Astrocyte of the spinal cord (primary cell): ENCODE measurements around the gene GPR39.

Experiments
- DNase-seq: peaks from one replicate; pipeline ENCODE4 v3.0.0; 2011; ENCODE audit warnings: low read depth, low spot score
- H3K4me3 ChIP-seq: 2 replicates; pipeline ENCODE4 v1.5.1; 2011; ENCODE audit warnings: low read depth, mild to moderate bottlenecking, low read length, moderate library complexity
- in situ Hi-C: cut with HindIII; loops from 2 replicates; pipeline ENCODE4 v1.10.0; 2017; ENCODE audit warnings: low sequenced_read_pairs
- TF ChIP-seq, protein P1 (sequence below): IDR thresholded peaks from 2 replicates; pipeline ENCODE4 v1.5.1; 2012; ENCODE audit warnings: low read depth, mild to moderate bottlenecking, low read length, inconsistent platforms

GPR39 gene

DNA sequence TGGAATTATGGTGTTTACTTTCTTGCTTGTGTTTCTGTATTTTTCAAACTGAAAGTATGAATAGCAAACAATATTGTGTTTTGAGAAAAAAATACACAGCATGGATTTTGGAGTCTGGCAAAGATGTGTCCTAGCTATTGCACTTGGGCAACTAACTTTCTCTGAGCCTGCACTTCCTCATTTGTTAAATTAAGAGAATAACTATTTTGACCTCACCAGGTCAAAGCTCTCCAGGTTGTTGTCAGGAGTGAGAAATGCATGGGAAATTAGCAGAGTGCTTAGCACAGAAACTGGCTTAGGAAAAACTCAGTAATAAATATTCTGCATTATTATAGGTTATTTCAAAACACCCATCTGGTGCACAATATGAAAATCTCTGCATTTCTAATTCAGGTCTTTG is 225.2 kb downstream of the GPR39 start:
- TF ChIP-seq, protein P1, sequence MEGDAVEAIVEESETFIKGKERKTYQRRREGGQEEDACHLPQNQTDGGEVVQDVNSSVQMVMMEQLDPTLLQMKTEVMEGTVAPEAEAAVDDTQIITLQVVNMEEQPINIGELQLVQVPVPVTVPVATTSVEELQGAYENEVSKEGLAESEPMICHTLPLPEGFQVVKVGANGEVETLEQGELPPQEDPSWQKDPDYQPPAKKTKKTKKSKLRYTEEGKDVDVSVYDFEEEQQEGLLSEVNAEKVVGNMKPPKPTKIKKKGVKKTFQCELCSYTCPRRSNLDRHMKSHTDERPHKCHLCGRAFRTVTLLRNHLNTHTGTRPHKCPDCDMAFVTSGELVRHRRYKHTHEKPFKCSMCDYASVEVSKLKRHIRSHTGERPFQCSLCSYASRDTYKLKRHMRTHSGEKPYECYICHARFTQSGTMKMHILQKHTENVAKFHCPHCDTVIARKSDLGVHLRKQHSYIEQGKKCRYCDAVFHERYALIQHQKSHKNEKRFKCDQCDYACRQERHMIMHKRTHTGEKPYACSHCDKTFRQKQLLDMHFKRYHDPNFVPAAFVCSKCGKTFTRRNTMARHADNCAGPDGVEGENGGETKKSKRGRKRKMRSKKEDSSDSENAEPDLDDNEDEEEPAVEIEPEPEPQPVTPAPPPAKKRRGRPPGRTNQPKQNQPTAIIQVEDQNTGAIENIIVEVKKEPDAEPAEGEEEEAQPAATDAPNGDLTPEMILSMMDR = no peak
- no peak for DNase-seq
- in situ Hi-C loops = no loop called here
- no peak overlapping the region for H3K4me3 ChIP-seq

DNA sequence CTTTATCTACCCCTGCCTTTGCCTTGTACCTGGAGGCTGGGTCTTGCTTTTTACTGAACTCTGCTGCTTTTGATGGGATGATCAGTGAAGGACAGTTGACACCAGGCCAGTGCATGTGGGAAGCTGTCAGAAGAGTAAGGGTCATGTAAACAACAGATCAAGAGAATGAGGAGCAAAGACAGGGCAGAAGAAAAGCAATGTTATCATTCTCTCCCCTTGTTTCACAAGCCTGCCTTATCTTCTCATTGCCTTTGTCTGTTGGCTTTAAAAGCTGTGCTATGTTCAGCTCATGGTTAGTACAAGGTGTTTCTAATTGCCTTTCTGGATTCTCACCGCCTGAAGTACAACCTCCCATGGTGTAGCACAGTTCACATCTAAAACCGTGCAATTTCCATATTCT is 225.8 kb downstream of the GPR39 start:
- in situ Hi-C loops = no loop called here
- no peak overlapping the region for H3K4me3 ChIP-seq
- TF ChIP-seq, protein P1 = no peak
- DNase-seq = no peak

DNA sequence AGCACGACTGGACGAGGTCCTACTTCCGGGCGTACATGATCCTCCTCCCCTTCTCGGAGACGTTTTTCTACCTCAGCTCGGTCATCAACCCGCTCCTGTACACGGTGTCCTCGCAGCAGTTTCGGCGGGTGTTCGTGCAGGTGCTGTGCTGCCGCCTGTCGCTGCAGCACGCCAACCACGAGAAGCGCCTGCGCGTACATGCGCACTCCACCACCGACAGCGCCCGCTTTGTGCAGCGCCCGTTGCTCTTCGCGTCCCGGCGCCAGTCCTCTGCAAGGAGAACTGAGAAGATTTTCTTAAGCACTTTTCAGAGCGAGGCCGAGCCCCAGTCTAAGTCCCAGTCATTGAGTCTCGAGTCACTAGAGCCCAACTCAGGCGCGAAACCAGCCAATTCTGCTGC is 228.6 kb downstream of the GPR39 start:
- TF ChIP-seq, protein P1 = no peak
- DNase-seq = no peak
- in situ Hi-C loops = no loop called here
- H3K4me3 ChIP-seq = no peak overlapping the region

DNA sequence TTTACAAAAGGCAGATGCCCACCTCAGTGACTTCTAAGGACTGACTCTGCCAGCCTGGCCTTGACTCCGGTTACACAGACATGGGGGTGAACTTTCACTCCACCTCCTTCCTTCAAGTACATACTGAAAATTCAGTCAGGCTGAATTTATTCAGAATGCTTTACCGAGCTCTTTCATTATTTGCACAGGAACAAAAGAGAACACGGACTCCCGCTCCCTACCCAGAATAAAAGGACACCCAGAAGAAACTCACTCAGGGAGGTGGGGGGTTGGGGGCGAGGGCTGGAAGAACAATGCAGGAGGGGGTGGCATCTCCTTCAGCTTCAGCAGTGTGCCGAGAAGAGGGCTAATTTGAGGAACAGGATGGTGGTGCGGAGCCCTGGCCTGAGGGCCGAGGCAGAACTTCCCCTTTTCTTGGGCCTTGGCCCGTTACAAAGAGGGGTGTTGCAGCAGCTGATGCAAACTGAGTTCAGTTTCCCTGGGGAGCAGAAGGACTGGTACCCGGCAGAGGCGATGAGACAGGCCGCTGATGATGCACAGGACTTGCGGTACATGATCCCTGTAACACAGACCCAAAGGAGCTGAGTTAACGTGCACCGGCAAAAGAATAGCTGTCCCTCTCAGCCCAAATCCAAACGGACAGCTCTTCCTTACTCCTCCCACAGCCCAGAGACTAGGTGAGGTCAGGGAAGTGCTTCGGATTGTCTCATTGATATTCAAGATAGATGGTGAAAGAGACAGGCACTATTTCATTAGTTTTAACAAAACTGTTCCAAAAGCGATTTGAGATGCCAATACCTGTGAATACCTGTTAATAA is 229.3 kb downstream of the GPR39 start:
- H3K4me3 ChIP-seq = no peak overlapping the region
- TF ChIP-seq, protein P1 = no peak
- no peak for DNase-seq
- in situ Hi-C loops = no loop called here

DNA sequence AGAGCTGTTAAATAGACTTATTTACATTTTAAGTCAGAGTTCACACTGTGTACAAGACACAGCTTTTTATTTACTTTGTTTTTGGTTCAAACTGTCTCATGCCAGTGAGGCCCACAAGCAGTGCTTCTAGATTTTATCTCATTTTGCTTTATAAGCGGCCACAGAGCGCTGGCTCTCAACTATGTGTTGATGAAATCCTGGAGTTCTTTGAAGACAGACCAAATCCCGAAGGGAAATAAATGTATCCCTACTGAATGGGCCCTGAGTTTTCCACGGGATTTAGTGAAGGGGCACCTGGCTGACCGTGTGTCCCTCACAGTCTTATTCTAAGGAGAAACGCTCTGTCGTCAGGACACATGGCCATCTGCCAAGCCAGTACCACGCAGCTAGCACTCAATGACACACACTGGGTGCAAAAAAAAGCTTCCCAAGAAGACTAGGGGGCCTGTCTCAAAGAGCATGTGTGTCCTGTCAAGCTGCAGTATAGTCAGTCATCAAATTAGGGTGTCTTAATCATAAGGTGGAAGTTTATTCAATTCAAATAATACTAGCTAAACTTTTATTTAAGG is 230.0 kb downstream of the GPR39 start:
- no peak for DNase-seq
- in situ Hi-C loops = no loop called here
- TF ChIP-seq, protein P1 = no peak
- no peak overlapping the region for H3K4me3 ChIP-seq

DNA sequence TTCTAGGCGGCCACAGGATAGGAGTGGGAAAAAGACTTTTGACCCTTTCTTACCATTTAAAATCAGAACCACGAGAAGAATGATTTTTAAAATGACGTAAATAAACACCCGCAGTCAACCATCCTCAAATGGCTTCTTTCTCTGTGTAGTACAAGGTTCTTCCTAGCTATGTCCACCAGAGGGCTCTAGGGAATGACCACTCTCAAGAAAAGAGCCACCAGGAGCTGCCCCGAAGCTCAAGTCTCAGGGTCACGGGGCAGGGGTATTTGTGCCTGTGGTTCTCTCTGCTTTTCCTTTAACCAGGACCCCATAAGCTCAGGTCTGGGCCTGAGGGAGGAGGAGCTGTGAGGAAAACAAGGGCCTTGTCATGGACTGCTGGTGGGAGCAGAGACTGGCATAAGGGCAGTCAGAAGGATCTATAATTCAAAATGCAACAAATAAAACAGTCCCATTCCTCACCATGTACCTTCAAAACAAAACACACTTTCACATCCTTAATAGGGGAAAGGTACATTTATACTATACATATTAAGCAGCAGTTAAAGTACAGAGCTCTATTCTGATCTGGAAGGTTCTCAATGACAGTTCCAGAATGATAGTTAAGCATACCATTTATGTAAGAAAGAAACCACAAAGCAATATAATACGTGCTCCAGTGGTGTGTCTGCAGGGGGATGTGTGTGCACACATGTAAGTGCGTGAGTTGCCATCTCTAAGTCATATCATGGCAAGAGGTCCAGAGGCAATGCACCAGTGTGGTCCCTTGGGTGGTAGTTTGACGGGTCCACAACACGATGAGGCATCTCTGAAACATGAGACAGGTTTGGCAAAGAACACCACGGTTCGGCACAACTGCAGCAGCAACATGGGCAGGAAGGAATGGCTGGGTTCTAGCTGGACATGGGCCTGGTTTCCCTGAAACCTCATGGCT is 234.8 kb downstream of the GPR39 start:
- TF ChIP-seq, protein P1 = peak; percentile 83
- no peak overlapping the region for H3K4me3 ChIP-seq
- DNase-seq = peak; percentile 74
- in situ Hi-C loops = no loop called here
